ENCODE measurements around the gene PDE4D. TPM values are rescaled to one million over a fixed set of nuclear protein-coding genes. Genes with fewer than 3 reads are reported as not detected.

The PDE4D gene
- total RNA-seq, 1 experiment from 2014 or later: 5.3 TPM

DNA sequence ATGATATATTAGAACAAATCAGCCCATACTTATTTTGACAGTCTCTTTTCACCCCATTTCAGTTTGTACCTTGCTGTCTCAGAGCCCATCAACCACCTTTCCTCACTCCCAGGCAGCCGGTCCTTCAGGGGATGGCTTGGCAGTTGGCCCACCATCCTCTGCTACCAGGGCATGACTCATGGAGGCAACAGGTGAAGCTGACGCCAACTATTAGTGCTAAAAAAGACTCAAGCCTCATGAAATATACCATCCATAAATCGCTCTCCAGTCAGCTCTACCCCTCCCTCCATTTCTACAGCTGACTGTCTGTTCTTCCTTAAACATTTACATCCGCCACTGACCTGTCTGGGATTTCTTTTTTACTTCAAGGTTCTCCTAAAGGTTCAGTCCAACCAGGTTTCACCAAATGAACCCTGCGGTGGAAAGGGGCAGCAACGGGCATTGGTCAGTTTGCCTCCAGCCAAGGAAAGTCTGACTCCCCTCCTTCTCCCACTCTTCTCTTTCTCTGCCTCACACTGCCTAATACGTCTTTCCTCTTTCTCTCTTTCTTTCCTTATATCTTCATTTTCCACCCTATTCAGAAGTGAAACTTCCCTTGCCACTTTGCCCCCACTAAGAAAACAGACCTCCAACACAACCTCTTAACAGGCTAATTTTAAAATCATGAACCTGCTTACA lies 871.5 kb downstream of the PDE4D start:
- no peaks in the 10 kb centered on the region for H3K27me3 ChIP-seq (ENCODE audit: control insufficient read depth, insufficient read depth, low read length)
- no peaks in the 10 kb centered on the region for H3K36me3 ChIP-seq (replicated peaks; ENCODE audit: control insufficient read depth, insufficient read depth, low read length)
- no peak for DNase-seq
- H3K4me3 ChIP-seq (ENCODE audit: insufficient read depth, low read depth, low read length): no peak overlapping the region

DNA sequence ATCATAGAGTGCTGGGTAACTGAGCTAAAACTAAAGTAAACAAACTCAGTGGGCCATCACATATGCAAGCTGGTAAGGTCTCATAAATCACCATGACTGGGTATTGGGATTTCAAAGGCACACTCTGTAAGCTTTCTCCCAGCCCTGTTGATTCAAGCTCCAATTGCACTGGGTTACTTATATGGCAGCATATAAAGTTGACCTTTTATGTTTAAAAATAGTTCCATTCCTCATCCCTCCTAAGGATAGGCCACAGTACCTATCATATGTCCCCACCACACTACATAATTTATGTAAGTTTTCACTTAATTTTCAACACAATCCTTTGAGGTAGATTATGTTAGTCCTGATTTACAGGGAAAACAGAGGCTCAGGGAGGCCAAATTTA lies 872.2 kb downstream of the PDE4D start:
- H3K4me3 ChIP-seq (ENCODE audit: insufficient read depth, low read depth, low read length): no peak overlapping the region
- H3K27me3 ChIP-seq (ENCODE audit: control insufficient read depth, insufficient read depth, low read length): no peaks in the 10 kb centered on the region
- H3K36me3 ChIP-seq (replicated peaks; ENCODE audit: control insufficient read depth, insufficient read depth, low read length): no peaks in the 10 kb centered on the region
- no peak for DNase-seq

DNA sequence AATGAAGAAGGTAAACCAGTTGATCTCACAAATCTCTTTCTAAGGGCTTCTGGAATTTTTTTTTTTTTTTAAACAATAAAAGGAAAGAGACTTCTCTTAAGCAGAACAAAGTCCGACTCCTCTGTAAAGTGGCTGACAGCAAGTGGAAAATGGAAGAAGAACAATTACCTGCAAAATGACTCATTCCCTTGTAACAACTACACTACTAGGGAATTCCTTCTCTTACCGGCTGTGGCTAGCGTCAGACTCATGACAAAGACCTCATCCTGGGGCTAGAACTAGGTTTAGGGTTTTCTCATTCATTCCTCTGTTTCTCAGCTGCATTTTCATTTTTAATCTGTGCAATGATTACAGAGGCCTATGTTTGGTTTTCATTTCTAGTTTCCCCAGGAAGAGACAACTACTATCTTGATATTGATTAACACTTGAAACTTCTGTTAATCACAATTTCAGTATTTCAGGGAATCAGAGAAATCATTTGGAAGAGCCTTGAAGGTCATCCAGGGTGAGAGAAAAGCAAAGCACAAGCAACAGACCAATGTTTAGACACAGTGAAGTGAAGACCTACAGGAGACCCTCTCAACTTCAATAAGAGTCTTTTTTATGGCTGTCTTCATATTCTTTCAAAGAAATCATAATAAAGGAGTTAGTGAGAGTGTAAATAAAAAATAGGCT lies 872.8 kb downstream of the PDE4D start:
- no peak for DNase-seq
- Histone ChIP-seq H3K27me3 (ENCODE audit: control insufficient read depth, insufficient read depth, low read length) (no peaks in the 10 kb centered on the region), H3K4me3 (ENCODE audit: insufficient read depth, low read depth, low read length) (no peak overlapping the region), H3K36me3 (replicated peaks; ENCODE audit: control insufficient read depth, insufficient read depth, low read length) (no peaks in the 10 kb centered on the region)

DNA sequence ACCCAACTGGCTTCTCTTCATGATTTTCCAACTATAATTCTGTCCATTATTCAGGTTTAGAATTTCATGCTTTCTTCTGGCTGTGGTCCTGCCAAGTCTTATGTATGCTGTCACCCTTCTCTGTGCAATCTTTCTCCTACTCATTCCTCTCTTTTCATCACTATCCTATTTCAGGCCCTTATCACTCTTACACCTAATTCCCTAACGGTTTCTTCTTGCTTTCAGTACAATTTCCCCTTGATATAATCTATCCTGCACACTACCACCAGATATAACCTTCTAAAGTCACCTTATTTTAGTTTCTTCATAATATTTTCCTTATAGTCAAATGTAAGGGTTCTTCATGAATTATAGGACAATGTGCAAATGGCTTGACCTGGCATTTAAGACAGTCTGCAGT lies 874.4 kb downstream of the PDE4D start:
- DNase-seq: no peak
- no peaks in the 10 kb centered on the region for H3K36me3 ChIP-seq (replicated peaks; ENCODE audit: control insufficient read depth, insufficient read depth, low read length)
- H3K4me3 ChIP-seq (ENCODE audit: insufficient read depth, low read depth, low read length): no peak overlapping the region
- H3K27me3 ChIP-seq (ENCODE audit: control insufficient read depth, insufficient read depth, low read length): no peaks in the 10 kb centered on the region

DNA sequence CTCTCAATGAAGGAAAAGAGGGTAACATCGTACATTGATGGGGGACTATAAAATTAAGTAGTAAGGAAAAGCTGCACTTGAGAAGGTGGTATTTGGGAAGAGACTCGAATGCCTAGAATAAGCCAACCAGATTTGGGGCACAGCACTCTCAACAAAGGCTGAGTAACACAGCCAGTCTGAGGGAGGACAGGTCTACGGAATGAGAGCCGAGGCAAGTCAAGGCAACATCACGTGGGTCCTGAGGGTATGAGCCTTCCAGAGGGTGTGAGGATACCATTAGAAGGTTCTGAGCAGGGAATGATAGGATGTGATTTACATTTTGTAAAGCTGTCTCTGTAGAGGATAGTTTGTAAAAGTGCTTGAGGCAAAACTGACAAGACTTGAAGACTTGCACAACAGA lies 876.6 kb downstream of the PDE4D start:
- no peaks in the 10 kb centered on the region for H3K36me3 ChIP-seq (replicated peaks; ENCODE audit: control insufficient read depth, insufficient read depth, low read length)
- DNase-seq: no peak
- no peak overlapping the region for H3K4me3 ChIP-seq (ENCODE audit: insufficient read depth, low read depth, low read length)
- no peaks in the 10 kb centered on the region for H3K27me3 ChIP-seq (ENCODE audit: control insufficient read depth, insufficient read depth, low read length)

DNA sequence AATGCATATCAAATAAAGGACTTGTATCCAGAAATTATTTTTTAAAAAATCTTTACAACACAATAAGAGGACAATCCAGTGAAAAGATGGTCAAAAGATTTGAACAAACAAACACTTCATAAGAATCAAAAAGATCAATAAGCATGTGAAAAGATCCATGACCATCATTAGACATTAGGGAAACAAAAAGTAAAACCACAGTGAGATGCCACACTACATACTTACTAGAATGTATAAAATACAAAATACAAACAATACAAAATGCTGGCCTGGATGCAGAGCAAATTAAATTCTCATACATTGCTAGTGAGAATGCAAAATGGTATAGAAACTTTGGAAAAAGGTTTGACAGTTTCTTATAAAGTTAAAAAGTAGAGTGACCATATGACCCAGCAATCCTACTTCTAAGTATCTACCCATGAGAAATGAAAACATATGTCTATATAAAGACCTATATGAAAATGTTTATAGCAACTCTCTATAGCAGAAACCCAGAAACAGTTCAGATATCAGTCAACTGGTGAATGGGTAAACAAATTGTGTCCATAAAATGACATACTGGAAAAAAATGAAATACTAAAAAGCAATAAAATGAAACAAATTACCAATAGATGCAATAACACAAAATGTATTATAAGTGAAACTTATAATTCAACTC lies 884.6 kb downstream of the PDE4D start:
- Histone ChIP-seq H3K4me3 (ENCODE audit: insufficient read depth, low read depth, low read length) (no peak overlapping the region), H3K36me3 (replicated peaks; ENCODE audit: control insufficient read depth, insufficient read depth, low read length) (no peaks in the 10 kb centered on the region), H3K27me3 (ENCODE audit: control insufficient read depth, insufficient read depth, low read length) (no peaks in the 10 kb centered on the region)
- DNase-seq: no peak

DNA sequence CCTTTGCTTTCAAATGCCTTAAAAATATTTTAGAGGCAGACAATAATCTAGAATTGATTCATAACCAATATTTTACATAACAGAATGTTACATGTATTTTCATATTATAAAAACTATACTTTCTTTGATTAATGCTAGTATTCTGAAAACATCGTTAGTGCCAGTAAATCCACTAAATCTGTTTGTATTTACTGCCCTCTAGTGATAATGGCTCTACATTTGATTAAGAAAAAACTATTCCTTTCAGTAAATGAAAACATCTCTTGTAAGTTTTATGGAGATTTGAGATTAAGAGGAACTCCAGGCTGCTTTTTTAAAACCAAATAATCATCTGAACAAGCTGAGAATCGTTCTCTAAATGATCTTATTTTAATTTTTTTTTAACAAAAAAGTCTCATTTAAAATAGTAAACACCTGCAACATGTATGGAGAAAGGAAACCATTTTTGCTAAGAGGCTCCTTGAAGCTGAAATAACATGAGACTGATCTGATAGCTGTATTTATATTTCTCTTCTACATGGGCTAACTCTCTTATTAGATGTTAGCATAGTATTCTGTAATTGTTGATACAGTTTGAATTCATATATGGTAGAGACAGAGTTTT lies 886.0 kb downstream of the PDE4D start:
- peak; percentile 4 for DNase-seq
- no peaks in the 10 kb centered on the region for H3K36me3 ChIP-seq (replicated peaks; ENCODE audit: control insufficient read depth, insufficient read depth, low read length)
- no peaks in the 10 kb centered on the region for H3K27me3 ChIP-seq (ENCODE audit: control insufficient read depth, insufficient read depth, low read length)
- no peak overlapping the region for H3K4me3 ChIP-seq (ENCODE audit: insufficient read depth, low read depth, low read length)

DNA sequence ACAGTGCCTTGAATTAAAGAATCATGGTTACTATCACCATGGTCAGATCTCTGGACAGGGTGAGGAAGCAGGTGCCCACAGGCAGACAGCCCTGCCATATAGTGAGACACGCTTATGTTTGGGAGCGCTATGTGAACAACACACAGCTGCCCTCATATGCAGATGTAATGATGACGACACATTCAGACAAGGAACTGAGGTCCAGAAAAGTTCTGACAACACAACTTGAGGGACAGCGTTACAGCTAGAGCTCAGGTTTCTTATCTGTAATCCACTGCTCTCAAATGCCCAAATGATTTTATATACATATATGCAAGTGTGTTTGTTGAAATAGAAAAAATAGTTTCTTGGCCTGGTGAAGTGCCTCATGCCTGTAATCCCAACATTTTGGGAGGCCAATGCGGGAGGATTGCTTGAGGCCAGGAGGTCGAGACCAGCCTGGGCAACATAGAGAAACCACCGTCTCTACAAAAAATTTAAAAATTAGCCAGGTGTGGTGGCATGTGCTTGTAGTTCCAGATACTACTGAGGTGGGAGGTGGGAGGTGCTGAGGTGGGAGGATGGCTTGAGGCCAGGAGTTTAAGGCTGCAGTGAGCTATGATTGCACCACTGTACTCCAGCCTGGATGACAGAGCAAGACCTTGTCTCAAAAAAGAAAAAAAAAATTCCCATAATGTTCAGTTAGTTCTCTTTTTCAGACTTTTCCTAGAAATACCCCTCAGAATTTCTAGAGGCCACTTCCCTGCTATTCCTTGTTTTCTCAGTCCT lies 887.4 kb downstream of the PDE4D start:
- H3K4me3 ChIP-seq (ENCODE audit: insufficient read depth, low read depth, low read length): no peak overlapping the region
- DNase-seq: no peak
- H3K36me3 ChIP-seq (replicated peaks; ENCODE audit: control insufficient read depth, insufficient read depth, low read length): no peaks in the 10 kb centered on the region

DNA sequence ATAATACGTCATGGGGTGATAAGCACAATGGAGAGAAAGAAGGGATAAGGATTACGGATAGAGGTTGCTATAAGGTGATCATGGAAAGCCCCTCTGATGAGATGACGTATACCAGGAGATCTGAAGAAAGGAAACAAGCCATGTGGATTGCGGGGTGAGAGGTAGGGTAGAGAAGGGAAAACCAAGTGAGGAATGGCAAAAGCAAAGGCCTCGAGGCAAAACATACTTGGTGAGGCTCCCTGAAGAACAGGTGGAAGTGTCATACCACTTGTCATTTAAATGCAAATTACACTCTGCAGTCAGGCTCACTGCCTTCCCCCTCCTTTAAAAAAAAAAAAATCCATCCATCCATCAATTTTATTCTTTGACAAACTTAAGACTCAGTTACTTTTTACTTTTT lies 889.9 kb downstream of the PDE4D start:
- Histone ChIP-seq H3K27me3 (ENCODE audit: control insufficient read depth, insufficient read depth, low read length) (no peaks in the 10 kb centered on the region), H3K36me3 (replicated peaks; ENCODE audit: control insufficient read depth, insufficient read depth, low read length) (no peaks in the 10 kb centered on the region), H3K4me3 (ENCODE audit: insufficient read depth, low read depth, low read length) (no peak overlapping the region)
- peak; percentile 5 for DNase-seq

More for the DNA sequence above, 887.4 kb downstream of the PDE4D start:
- H3K27me3 ChIP-seq (ENCODE audit: control insufficient read depth, insufficient read depth, low read length): no peaks in the 10 kb centered on the region

DNA sequence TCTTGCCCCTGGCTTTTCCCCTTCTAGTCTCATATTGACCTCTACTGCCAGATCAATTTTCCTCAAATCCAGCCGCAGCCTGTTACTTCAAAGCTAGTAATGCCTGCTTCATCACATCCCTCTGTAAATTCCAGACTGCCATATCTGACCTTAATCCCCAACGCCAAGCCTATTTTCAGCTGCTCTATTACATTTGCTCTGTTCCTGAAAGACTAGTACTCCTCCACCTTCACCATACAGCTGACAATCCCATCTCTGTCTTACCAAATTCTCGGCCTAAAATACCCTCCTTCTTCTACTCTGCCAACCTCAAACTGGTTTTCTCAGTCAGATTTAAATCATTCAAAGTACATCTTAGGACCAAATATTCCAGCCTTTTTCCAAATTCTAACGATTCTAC lies 890.4 kb downstream of the PDE4D start:
- Histone ChIP-seq H3K27me3 (ENCODE audit: control insufficient read depth, insufficient read depth, low read length) (no peaks in the 10 kb centered on the region), H3K4me3 (ENCODE audit: insufficient read depth, low read depth, low read length) (no peak overlapping the region), H3K36me3 (replicated peaks; ENCODE audit: control insufficient read depth, insufficient read depth, low read length) (no peaks in the 10 kb centered on the region)
- DNase-seq: no peak

DNA sequence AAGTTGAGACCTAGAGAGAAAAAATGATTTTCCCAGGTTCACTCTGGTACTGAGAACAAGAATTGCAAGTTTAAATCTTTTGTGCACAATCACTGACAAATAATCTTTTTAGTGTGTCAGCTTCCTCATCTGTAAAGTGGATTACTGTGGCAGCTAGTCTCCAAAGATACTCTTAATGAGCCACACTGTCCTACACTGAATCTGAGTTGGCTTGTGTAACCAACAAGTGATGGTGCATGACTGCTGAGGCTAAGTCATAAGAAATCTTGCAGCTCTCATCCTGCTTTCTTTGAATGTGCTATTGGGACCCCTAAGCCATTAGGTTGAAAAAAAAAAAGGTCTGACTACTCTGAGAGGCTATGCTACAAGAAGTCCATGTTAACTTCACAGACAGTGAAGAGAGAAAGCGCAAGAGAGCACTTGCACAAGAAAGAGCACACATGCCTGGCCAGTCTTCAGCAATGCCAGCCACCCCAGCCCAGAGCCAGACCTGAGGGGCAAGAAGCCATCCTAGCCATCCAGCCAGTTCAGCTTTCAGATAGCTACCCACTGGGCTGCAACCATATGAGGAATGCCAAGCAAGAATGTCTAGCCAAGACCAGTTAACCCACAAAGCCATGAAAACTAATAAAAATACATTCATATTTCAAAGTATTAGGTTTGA lies 891.2 kb downstream of the PDE4D start:
- H3K4me3 ChIP-seq (ENCODE audit: insufficient read depth, low read depth, low read length): no peak overlapping the region
- H3K27me3 ChIP-seq (ENCODE audit: control insufficient read depth, insufficient read depth, low read length): no peaks in the 10 kb centered on the region
- no peak for DNase-seq
- H3K36me3 ChIP-seq (replicated peaks; ENCODE audit: control insufficient read depth, insufficient read depth, low read length): no peaks in the 10 kb centered on the region

DNA sequence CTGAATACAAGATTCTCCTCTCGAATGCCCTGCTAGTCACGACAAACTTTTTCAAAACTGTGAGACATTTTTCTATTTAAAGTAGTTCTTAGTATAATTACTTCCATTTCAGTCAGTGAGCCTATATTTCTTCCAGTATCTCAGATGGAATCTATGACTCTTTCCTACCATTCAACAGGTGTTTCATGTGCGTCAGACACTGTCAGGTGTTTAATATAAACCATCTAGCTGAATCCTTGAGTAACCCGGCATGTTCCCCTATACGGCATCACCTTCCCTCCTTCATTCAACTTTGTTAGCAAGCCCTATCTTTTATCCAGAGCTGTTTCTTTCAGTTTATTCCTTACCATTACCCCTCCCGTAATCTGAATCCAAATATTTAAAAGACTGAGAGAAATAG lies 891.8 kb downstream of the PDE4D start:
- H3K27me3 ChIP-seq (ENCODE audit: control insufficient read depth, insufficient read depth, low read length): no peaks in the 10 kb centered on the region
- H3K36me3 ChIP-seq (replicated peaks; ENCODE audit: control insufficient read depth, insufficient read depth, low read length): no peaks in the 10 kb centered on the region
- no peak overlapping the region for H3K4me3 ChIP-seq (ENCODE audit: insufficient read depth, low read depth, low read length)
- no peak for DNase-seq

DNA sequence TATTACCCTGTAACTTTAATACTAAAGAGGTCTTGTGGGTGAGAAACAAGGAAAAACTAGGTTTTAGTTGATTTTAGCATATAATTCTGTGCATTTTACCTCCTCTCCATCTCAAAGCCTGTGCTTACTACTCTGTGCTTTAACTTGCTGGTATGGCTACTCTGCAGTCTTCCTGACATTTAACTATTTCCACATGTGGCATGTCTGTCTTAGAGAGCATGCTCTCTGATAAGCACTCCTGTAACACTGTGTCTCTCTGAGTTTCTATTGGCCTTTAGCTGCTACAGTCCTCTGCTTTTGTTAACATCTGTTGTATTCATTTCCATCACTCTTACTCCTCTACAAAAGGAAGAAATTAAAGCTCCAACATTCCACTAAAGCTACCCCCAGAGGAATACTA lies 892.4 kb downstream of the PDE4D start:
- DNase-seq: no peak
- Histone ChIP-seq H3K36me3 (replicated peaks; ENCODE audit: control insufficient read depth, insufficient read depth, low read length) (no peaks in the 10 kb centered on the region), H3K4me3 (ENCODE audit: insufficient read depth, low read depth, low read length) (no peak overlapping the region), H3K27me3 (ENCODE audit: control insufficient read depth, insufficient read depth, low read length) (no peaks in the 10 kb centered on the region)

DNA sequence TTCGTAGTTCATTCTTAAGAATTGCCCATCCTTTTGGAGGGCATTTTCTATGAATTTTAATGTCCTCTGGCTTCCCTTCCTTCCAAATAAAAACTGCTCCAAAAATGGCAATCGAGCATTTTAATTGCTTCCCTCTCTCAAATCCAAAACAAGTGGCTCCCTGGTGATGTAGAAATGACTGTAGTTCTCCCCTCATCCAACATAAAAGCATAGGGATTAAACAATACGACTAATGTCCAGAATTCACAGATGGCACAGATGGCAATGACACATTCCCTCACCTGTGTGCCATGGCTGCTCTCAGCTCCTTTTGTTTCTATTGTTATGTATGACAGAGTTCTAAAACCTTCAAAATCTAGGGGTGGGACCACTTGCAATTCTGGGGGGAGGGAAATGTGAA lies 893.3 kb downstream of the PDE4D start:
- H3K4me3 ChIP-seq (ENCODE audit: insufficient read depth, low read depth, low read length): no peak overlapping the region
- H3K27me3 ChIP-seq (ENCODE audit: control insufficient read depth, insufficient read depth, low read length): no peaks in the 10 kb centered on the region
- no peaks in the 10 kb centered on the region for H3K36me3 ChIP-seq (replicated peaks; ENCODE audit: control insufficient read depth, insufficient read depth, low read length)
- no peak for DNase-seq

All from H7 (cell line).